Heart left ventricle (tissue), 16 donors: ENCODE measurements around the gene PHACTR3. TPM values are rescaled to one million over a fixed set of nuclear protein-coding genes. Genes with fewer than 3 reads are reported as not detected.

Experiments used
- ATAC-seq, 4 donors: fragments of 200-7000 bp; cut with Tn5 transposase; one replicate each; pipeline ENCODE4 v1.9.1; 2020 to 2022; ENCODE audit warnings: moderate library complexity in 4 of 4, mild to moderate bottlenecking in 3 of 4, moderate number of reproducible peaks in 1 of 4
- DNase-seq, 5 donors: peaks; one replicate each; pipeline ENCODE4 v3.0.0-alpha.2; 2020
- H3K27ac ChIP-seq, 12 donors: fragments of 200-600 bp; sonication (generic) in 4 of 12; one replicate each; pipeline versions ENCODE4 v1.5.0 to v1.8.0; 2016 to 2022; ENCODE audit warnings: mild to moderate bottlenecking in 2 of 12
- H3K27me3 ChIP-seq, 9 donors: fragments of 200-600 bp; sonication (generic) in 2 of 9; one replicate each; pipeline versions ENCODE4 v1.5.1 to v1.8.0; 2016 to 2022; ENCODE audit warnings: mild to moderate bottlenecking in 3 of 9
- H3K36me3 ChIP-seq, 9 donors: fragments of 200-600 bp; sonication (generic) in 2 of 9; one replicate each; pipeline versions ENCODE4 v1.5.0 to v1.8.0; 2018 to 2022; ENCODE audit warnings: mild to moderate bottlenecking in 2 of 9
- H3K4me1 ChIP-seq, 12 donors: fragments of 200-600 bp; sonication (generic) in 4 of 12; one replicate each; pipeline versions ENCODE4 v1.5.0 to v1.8.0; 2016 to 2022; ENCODE audit warnings: mild to moderate bottlenecking in 3 of 12
- H3K4me3 ChIP-seq, 12 donors: fragments of 200-600 bp; sonication (generic) in 4 of 12; one replicate each; pipeline versions ENCODE4 v1.5.0 to v1.8.0; 2017 to 2022; ENCODE audit warnings: mild to moderate bottlenecking in 9 of 12, moderate library complexity in 4 of 12
- H3K9me3 ChIP-seq, 12 donors: fragments of 200-600 bp; sonication (generic) in 4 of 12; one replicate each; pipeline versions ENCODE4 v1.5.0 to v1.8.0; 2016 to 2022; ENCODE audit warnings: mild to moderate bottlenecking in 1 of 12
- CTCF ChIP-seq, 12 donors: fragments of 200-600 bp; sonication (generic) in 4 of 12; IDR thresholded peaks; one replicate each; pipeline versions ENCODE4 v1.5.0 to v1.8.0; 2018 to 2022; ENCODE audit warnings: antibody characterized with exemption in 12 of 12, mild to moderate bottlenecking in 5 of 12
- POLR2A ChIP-seq, 2 donors: fragments of 450-650 bp; IDR thresholded peaks; one replicate each; pipeline ENCODE4 v1.6.1; 2017; ENCODE audit warnings: antibody characterized with exemption in 2 of 2, mild to moderate bottlenecking in 2 of 2, moderate library complexity in 2 of 2
- WGBS, 4 donors: extraction: QIAGEN DNeasy Blood & Tissue Kit in 2 of 4; methylation state at CpG; one replicate each; pipeline versions ENCODE4 v1.1.5 to v1.1.7; 2013 to 2018; 5-methylcytosine and 5-hydroxymethylcytosine counted together
- intact Hi-C, 10 donors: fragments of 100-400 bp; cut with DNase I; formaldehyde crosslinking; loops; one replicate each; pipeline versions ENCODE4 v1.11.1 to v1.14.2; 2022
- polyA plus RNA-seq, 2 donors: library from polyadenylated mRNA; stranded (reverse); fragments of 200-250 nt; gene quantifications; one replicate each; pipeline ENCODE4 v1.2.3, GENCODE V29; 2013
- total RNA-seq, 9 donors: library from RNA; depleted of rRNA in 2 of 9; stranded (reverse); fragments of >200 nt in 2 of 9; fragmentation: NEBNext Ultra II Directional in 3 of 9; extraction: Animal tissue kit (Norgen Biotek cat#: 25700) in 3 of 9; gene quantifications; one replicate each; pipeline versions ENCODE4 v1.1.0 to v1.2.4, GENCODE V29; 2016 to 2023
- donor health status: ischemic (EF 13 %, LVEDD 7.1; RV severe dilation, severe dysfunction).
- donor health status: healthy with polysubstance abuse.
- donor health status: DM: no; HTN: yes; CAD: no.
- donor health status: DM: no; HTN: no; CAD: no.
- donor health status: ischemic (EF 25% LVEDD 6.9; RV normal size, moderate dysfunction).
- donor health status: ischemic (EF 25% LVEDD 5.7; RV mildly dilated, moderate dysfunction).
- donor health status: healthy.
- donor health status: DM: yes; HTN: yes; CAD: no.
- donor health status: ischemic (EF 35%, LVEDD 5.7; RV mildly dilated, moderate dysfunction).
- donor health status: nonischemic (EF 11% LVEDD 7.7; RV severe dilation, severe dysfunction).
- donor health status: DM: yes; HTN: yes; CAD: no.
- donor health status: PGD.
- donor health status: ischemic (EF 29% LVEDD 5.4; RV normal size, mild dysfunction).
- donor health status: nonischemic (EF 23%, LVEDD 6.1; RV moderate dilation, normal function).

Gene PHACTR3
- total and polyA plus RNA-seq, 11 donors = 0.19 to 14.6 (median 3.5) TPM

GRCh38 chr20:59858425-59858824, 254.1 kb downstream of the PHACTR3 start:
- no peak for TF ChIP-seq POLR2A (IDR thresholded peaks at IDR 0.05)
- TF ChIP-seq CTCF (IDR thresholded peaks at IDR 0.05) = no peak
- no peaks in the 10 kb centered on the region for H3K27me3 ChIP-seq
- H3K27ac ChIP-seq = no peak overlapping the region
- 91 to 95% (median 93%) methylated on average over 5 of the region's 5 CpGs for WGBS, 4 donors
- peaks cover 0 to 3% (median 0%) of the 10 kb centered on the region in 9 donors for H3K36me3 ChIP-seq
- no peaks in the 10 kb centered on the region for H3K4me1 ChIP-seq
- ATAC-seq = no peak
- DNase-seq = no peak
- peaks cover 0 to 20% (median 7%) of the 10 kb centered on the region in 12 donors for H3K9me3 ChIP-seq
- intact Hi-C loops = no loop called here
- H3K4me3 ChIP-seq = no peak overlapping the region

GRCh38 chr20:59861401-59861800, 257.1 kb downstream of the PHACTR3 start:
- 75 to 83% (median 80%) methylated on average over 4 of the region's 4 CpGs for WGBS, 4 donors
- Histone ChIP-seq H3K4me3 (no peak overlapping the region), H3K27ac (no peak overlapping the region), H3K4me1 (no peaks in the 10 kb centered on the region), H3K9me3 (peaks cover 0 to 20% (median 7%) of the 10 kb centered on the region in 12 donors), H3K27me3 (no peaks in the 10 kb centered on the region), H3K36me3 (peaks cover 0 to 3% (median 0%) of the 10 kb centered on the region in 9 donors)
- intact Hi-C loops = no loop called here
- DNase-seq (no peak), ATAC-seq (no peak)
- no peak for TF ChIP-seq CTCF (IDR thresholded peaks at IDR 0.05)
- no peak for TF ChIP-seq POLR2A (IDR thresholded peaks at IDR 0.05)

- Histone ChIP-seq H3K4me3 (no peak overlapping the region), H3K36me3 (no peaks in the 10 kb centered on the region), H3K4me1 (no peaks in the 10 kb centered on the region), H3K27ac (no peak overlapping the region), H3K9me3 (peaks cover 0 to 7% (median 0%) of the 10 kb centered on the region in 12 donors), H3K27me3 (no peaks in the 10 kb centered on the region)
- intact Hi-C loops = no loop called here
- DNase-seq (no peak), ATAC-seq (peak in 1 of 4 donors; percentile 54)
- TF ChIP-seq POLR2A (IDR thresholded peaks at IDR 0.05) = no peak
- no peak for TF ChIP-seq CTCF (IDR thresholded peaks at IDR 0.05)
- 62 to 72% (median 70%) methylated on average over 3 of the region's 3 CpGs for WGBS, 4 donors
Measured at GRCh38 chr20:59863058-59863457, 258.7 kb downstream of the PHACTR3 start.

- no peak for TF ChIP-seq POLR2A (IDR thresholded peaks at IDR 0.05)
- no peak for TF ChIP-seq CTCF (IDR thresholded peaks at IDR 0.05)
- intact Hi-C loops = no loop called here
- ATAC-seq (no peak), DNase-seq (no peak)
- H3K27me3 ChIP-seq = no peaks in the 10 kb centered on the region
- no peak overlapping the region for H3K4me3 ChIP-seq
- no peak overlapping the region for H3K27ac ChIP-seq
- WGBS, 4 donors = 89 to 95% (median 94%) methylated on average over 1 of the region's 1 CpG
- H3K36me3 ChIP-seq = no peaks in the 10 kb centered on the region
- no peaks in the 10 kb centered on the region for H3K4me1 ChIP-seq
- H3K9me3 ChIP-seq = no peaks in the 10 kb centered on the region
Measured at GRCh38 chr20:59864726-59865125, 260.4 kb downstream of the PHACTR3 start.
